HepG2 (cell line): Measurements from ENCODE around the gene FRMD8. TPM values are rescaled to one million over a fixed set of nuclear protein-coding genes. Genes with fewer than 3 reads are reported as not detected.

Experiments
- BRD4 ChIP-seq: sonication (generic); formaldehyde crosslinking; IDR thresholded peaks from 2 replicates; pipeline ENCODE4 v1.4.0; 2020; ENCODE audit warnings: missing genetic modification reagents
- ERF ChIP-seq: IDR thresholded peaks from 2 replicates; pipeline ENCODE4 v1.6.1; 2018; ENCODE audit warnings: missing biosample characterization, missing genetic modification reagents
- HNF1B ChIP-seq: sonication (generic); formaldehyde crosslinking; IDR thresholded peaks from 2 replicates; pipeline ENCODE4 v1.5.1; 2020; ENCODE audit warnings: mild to moderate bottlenecking, moderate library complexity, missing genetic modification reagents
- POLR2AphosphoS5 ChIP-seq: IDR thresholded peaks from 2 replicates; pipeline ENCODE4 v1.6.1; 2012; ENCODE audit warnings: low read depth, low read length
- RARA ChIP-seq: IDR thresholded peaks from 2 replicates; pipeline ENCODE4 v1.6.1; 2016; ENCODE audit warnings: missing genetic modification reagents, missing compliant biosample characterization
- RBM22 ChIP-seq: fragments of 200-400 bp; formaldehyde crosslinking; optimal IDR thresholded peaks from 2 replicates; pipeline ENCODE3; 2017; ENCODE audit warnings: mild to moderate bottlenecking, low read length, moderate library complexity
- REST ChIP-seq, 2 experiments: IDR thresholded peaks; 2 replicates each; pipeline ENCODE4 v1.6.1; 2011 to 2012; ENCODE audit warnings: low read length in 2 of 2, borderline replicate concordance in 1 of 2, low read depth in 1 of 2, mild to moderate bottlenecking in 1 of 2, moderate library complexity in 1 of 2
- RFX5 ChIP-seq: IDR thresholded peaks from 2 replicates; pipeline ENCODE4 v1.6.1; 2011; ENCODE audit warnings: low read depth, low read length, improper control_type of control experiment
- RXRB ChIP-seq: IDR thresholded peaks from 2 replicates; pipeline ENCODE4 v1.6.1; 2016; ENCODE audit warnings: borderline replicate concordance, missing genetic modification reagents, missing compliant biosample characterization
- ZBTB33 ChIP-seq: sonication (generic); formaldehyde crosslinking; IDR thresholded peaks from 2 replicates; pipeline ENCODE4 v1.4.0; 2020; ENCODE audit warnings: missing genetic modification reagents
- ZBTB7B ChIP-seq: sonication (generic); formaldehyde crosslinking; IDR thresholded peaks from 2 replicates; pipeline ENCODE4 v1.4.0; 2020; ENCODE audit warnings: missing genetic modification reagents
- ZGPAT ChIP-seq: IDR thresholded peaks from 2 replicates; pipeline ENCODE4 v1.6.1; 2016; ENCODE audit warnings: mild to moderate bottlenecking
- ZNF136 ChIP-seq: sonication (generic); formaldehyde crosslinking; IDR thresholded peaks from 2 replicates; pipeline ENCODE4 v1.8.1; 2022; ENCODE audit warnings: low read depth, mild to moderate bottlenecking, moderate library complexity, missing genetic modification reagents
- ZNF740 ChIP-seq: sonication (generic); formaldehyde crosslinking; IDR thresholded peaks from 2 replicates; pipeline ENCODE4 v1.4.0; 2020; ENCODE audit warnings: missing genetic modification reagents
- ZNF775 ChIP-seq: sonication (generic); formaldehyde crosslinking; IDR thresholded peaks from 2 replicates; pipeline ENCODE4 v1.4.0; 2020; ENCODE audit warnings: missing genetic modification reagents, mild to moderate bottlenecking, moderate library complexity, borderline replicate concordance
- polyA plus RNA-seq, 8 experiments: library from polyadenylated mRNA; depleted of rRNA in 3 of 8; stranded (reverse) in 7 of 8; unstranded in 1 of 8; fragments of >200 nt; fragmentation: Illumina TruSeq in 4 of 8; extraction: Trizol in 4 of 8; gene quantifications; 2 replicates each; pipeline versions ENCODE4 v1.2.1 to v1.2.3, GENCODE V29; 2011 to 2016; ENCODE audit warnings: low read depth in 4 of 8, missing spikeins in 1 of 8, mixed read lengths in 1 of 8; ENCODE audit not compliant: insufficient read depth in 1 of 8
- total RNA-seq, 5 experiments: library from RNA; depleted of rRNA; stranded (reverse); fragments of >200 nt; fragmentation: Illumina TruSeq; extraction: Trizol; gene quantifications; 2 replicates each; pipeline ENCODE4 v1.2.3, GENCODE V29; 2016; ENCODE audit warnings: low read depth in 1 of 5

Gene FRMD8
- total and polyA plus RNA-seq, 2 of the 13 experiments (the other 11 are each of a cell fraction or from before 2014, with no cell fraction given): 5.8 to 20.6 TPM

- 0 out of 4 replicates have a peak, but pooled peaks of 1 of the 2 experiments have one; percentile 2 for TF ChIP-seq REST (IDR thresholded peaks at IDR 0.05; ENCODE audit: borderline replicate concordance in 1 of 2, low read depth in 1 of 2, low read length in 2 of 2)
- TF ChIP-seq ZGPAT (CRISPR knock-in tag): peak; percentile 46; the same call in 1 of the 2 replicates
- TF ChIP-seq ZBTB7B (CRISPR knock-in tag): peak; percentile 58; the same call in 1 of the 2 replicates
- TF ChIP-seq ERF (CRISPR knock-in tag): 0 out of 2 replicates have a peak, but pooled peaks have one; percentile 17
- TF ChIP-seq POLR2AphosphoS5: 0 out of 2 replicates have a peak, but pooled peaks have one; percentile 45
- no peak for TF ChIP-seq ZNF740
- peak; percentile 57 for TF ChIP-seq HNF1B
- no peak for TF ChIP-seq ZNF136 (CRISPR knock-in tag)
- 0 out of 2 replicates have a peak, but pooled peaks have one; percentile 17 for TF ChIP-seq RFX5
- no peak for TF ChIP-seq RBM22
- TF ChIP-seq RXRB (CRISPR knock-in tag): peak; percentile 83
- no peak for TF ChIP-seq ZNF775 (CRISPR knock-in tag)
- TF ChIP-seq RARA (CRISPR knock-in tag): 0 out of 2 replicates have a peak, but pooled peaks have one; percentile 11
- no peak for TF ChIP-seq ZBTB33 (CRISPR knock-in tag)
- TF ChIP-seq BRD4 (CRISPR knock-in tag): no peak
Observed at GRCh38 chr11:65357856-65358356, 28.5 kb upstream of the FRMD8 start (continued).
